Inferior parietal cortex (tissue), 1 donor: ENCODE results near the gene PAIP2B.

Source experiments
- DNase-seq: peaks from one replicate; pipeline ENCODE4 v3.0.0-alpha.2; 2016; ENCODE audit errors: extremely low spot score

The PAIP2B gene

GRCh38 chr2:71153585-71154224 lies 73.2 kb downstream of the PAIP2B start:
- DNase-seq = no peak

DNA sequence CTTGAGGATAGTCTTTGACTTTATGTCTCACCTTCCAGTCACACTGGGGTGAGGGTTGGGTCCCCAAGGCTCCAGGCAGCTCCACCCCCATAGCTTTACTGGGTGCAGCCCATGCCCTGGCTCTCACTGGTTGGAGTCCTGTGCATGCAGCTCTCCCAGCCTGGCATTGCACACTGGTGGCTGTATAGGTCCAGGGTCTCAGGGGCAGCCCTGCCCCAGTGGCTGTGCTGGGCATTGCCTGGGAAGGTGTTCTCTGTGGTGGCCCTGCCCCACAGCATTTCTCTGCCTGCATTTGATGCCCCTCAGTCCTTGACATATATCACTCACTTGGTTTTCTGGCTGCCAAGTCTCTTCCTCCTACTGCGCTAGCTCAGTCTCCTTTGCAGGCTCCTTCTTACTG lies 75.3 kb downstream of the PAIP2B start:
- DNase-seq = no peak

GRCh38 chr2:71150082-71150816 lies 76.7 kb downstream of the PAIP2B start:
- no peak for DNase-seq

- DNase-seq = no peak
These were observed 78.3 kb downstream of the PAIP2B start for GRCh38 chr2:71148506-71149063.

DNA sequence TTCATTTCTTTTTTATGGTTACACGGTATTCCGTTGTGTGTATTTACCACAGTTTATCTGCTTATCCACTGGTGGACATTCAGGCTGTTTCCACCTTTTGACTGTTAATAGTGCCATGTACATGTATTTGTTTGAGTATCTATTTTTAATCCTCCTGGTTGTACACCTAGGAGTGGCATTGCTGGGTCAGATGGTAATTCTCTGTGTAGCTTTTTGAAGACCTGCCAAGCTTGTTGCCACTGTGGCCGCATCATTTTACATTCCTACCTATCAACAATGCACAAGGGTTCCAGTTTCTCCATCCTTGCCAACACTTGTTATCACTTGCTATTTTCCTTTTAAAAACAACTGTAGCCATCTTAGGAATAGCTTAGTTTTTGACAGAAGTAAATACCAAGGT lies 83.1 kb downstream of the PAIP2B start:
- DNase-seq = no peak

- DNase-seq = no peak
These were observed 90.7 kb downstream of the PAIP2B start for GRCh38 chr2:71136174-71136573.

DNA sequence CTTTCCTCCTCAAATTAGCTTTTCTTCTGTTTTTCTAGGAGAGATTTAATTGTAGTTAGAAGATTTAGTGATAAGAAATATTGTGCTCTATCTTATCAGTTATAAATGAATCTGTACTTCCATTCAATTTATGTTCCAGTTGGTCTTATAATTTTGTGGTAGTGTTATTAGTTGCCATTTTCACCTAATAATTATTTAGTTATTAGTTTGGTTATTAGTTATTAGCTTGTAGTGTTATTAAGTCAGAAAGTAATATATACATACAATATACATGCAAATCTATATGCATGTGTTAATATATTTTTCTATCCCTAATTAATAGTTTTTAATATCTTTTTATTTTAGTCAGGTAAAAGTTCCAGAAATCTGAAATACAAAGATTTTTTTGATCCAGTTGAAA lies 93.3 kb downstream of the PAIP2B start:
- no peak for DNase-seq
